WERI-Rb-1 (cell line): Measurements from ENCODE around the gene FOXJ1.

ENCODE experiments used
- DNase-seq: peaks from one replicate; pipeline ENCODE4 v3.0.0-alpha.2; 2020
- H3K27ac ChIP-seq: fragments of 250-450 bp; sonication (Bioruptor Pico); 2 replicates; pipeline ENCODE4 v1.5.1; 2020; ENCODE audit warnings: mild to moderate bottlenecking, moderate library complexity
- H3K27me3 ChIP-seq: fragments of 250-450 bp; sonication (Bioruptor Pico); 2 replicates; pipeline ENCODE4 v1.5.1; 2021; ENCODE audit warnings: mild to moderate bottlenecking, low read depth, moderate library complexity; ENCODE audit not compliant: insufficient read depth, severe bottlenecking
- H3K36me3 ChIP-seq: fragments of 250-450 bp; sonication (Bioruptor Pico); 2 replicates; pipeline ENCODE4 v1.5.1; 2020; ENCODE audit warnings: mild to moderate bottlenecking, moderate library complexity
- H3K4me3 ChIP-seq: 2 replicates; pipeline ENCODE4 v1.5.1; 2011; ENCODE audit warnings: low read depth, mild to moderate bottlenecking, control low read depth, low read length
- H3K9me3 ChIP-seq: fragments of 250-450 bp; sonication (Bioruptor Pico); 2 replicates; pipeline ENCODE4 v1.5.1; 2021; ENCODE audit warnings: mild to moderate bottlenecking, moderate library complexity; ENCODE audit not compliant: severe bottlenecking
- TF ChIP-seq, protein P1 (sequence below): IDR thresholded peaks from 2 replicates; pipeline ENCODE4 v1.5.1; 2011; ENCODE audit warnings: low read depth, mild to moderate bottlenecking, control low read depth, inconsistent platforms, low read length

Gene FOXJ1

DNA sequence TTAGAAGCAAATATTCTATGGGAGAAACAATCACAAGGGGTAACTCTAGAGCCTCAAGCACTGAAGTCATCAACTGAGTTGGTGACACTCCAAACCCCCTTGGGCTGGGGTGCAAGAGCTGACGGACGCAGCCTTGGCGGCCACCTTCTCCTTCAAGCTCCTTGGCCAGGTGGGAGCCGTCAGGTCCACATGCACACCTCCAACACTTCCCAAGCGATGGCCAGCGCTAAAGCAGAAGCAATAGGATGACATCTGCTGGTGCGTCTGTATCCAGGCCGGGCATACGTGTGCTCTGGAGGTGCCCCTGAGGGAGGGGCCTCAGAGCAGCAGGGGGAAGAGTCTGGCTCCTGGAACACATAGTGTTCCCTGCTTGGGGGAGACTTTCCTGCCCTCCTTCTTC lies 12.2 kb upstream of the FOXJ1 start:
- peak; percentile 63 for DNase-seq
- H3K9me3 ChIP-seq: no peaks in the 10 kb centered on the region
- H3K4me3 ChIP-seq: no peak overlapping the region
- TF ChIP-seq, protein P1, sequence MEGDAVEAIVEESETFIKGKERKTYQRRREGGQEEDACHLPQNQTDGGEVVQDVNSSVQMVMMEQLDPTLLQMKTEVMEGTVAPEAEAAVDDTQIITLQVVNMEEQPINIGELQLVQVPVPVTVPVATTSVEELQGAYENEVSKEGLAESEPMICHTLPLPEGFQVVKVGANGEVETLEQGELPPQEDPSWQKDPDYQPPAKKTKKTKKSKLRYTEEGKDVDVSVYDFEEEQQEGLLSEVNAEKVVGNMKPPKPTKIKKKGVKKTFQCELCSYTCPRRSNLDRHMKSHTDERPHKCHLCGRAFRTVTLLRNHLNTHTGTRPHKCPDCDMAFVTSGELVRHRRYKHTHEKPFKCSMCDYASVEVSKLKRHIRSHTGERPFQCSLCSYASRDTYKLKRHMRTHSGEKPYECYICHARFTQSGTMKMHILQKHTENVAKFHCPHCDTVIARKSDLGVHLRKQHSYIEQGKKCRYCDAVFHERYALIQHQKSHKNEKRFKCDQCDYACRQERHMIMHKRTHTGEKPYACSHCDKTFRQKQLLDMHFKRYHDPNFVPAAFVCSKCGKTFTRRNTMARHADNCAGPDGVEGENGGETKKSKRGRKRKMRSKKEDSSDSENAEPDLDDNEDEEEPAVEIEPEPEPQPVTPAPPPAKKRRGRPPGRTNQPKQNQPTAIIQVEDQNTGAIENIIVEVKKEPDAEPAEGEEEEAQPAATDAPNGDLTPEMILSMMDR: 0 out of 2 replicates have a peak, but pooled peaks have one; percentile 27
- H3K36me3 ChIP-seq: peaks cover 27% of the 10 kb centered on the region
- peak overlapping the region; percentile 82 for H3K27ac ChIP-seq
- no peaks in the 10 kb centered on the region for H3K27me3 ChIP-seq

DNA sequence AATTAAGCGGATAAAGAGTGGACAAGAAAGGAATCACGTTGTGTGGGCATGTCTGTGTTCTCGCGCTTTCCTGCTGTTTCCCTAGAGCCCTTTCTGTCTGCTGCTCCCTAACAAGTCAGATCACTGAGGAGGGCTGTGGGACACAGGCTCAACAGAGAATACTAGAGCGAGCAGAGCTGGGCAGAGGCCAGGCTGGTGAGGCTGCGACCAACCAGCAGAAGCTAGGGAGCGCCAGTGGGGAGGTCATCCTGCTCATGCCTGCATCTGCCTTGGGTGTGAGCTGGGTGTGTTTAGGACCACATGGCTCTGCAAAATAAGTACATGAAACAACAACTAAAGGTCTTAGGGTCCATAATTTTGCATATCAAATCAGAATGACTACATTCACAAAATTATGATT lies 11.5 kb upstream of the FOXJ1 start:
- Histone ChIP-seq H3K27ac (no peak overlapping the region; the same call in 1 of the 2 replicates), H3K36me3 (peaks cover 24% of the 10 kb centered on the region), H3K9me3 (no peaks in the 10 kb centered on the region), H3K27me3 (no peaks in the 10 kb centered on the region), H3K4me3 (no peak overlapping the region)
- TF ChIP-seq, protein P1: peak; percentile 34; the same call in 1 of the 2 replicates
- DNase-seq: no peak

DNA sequence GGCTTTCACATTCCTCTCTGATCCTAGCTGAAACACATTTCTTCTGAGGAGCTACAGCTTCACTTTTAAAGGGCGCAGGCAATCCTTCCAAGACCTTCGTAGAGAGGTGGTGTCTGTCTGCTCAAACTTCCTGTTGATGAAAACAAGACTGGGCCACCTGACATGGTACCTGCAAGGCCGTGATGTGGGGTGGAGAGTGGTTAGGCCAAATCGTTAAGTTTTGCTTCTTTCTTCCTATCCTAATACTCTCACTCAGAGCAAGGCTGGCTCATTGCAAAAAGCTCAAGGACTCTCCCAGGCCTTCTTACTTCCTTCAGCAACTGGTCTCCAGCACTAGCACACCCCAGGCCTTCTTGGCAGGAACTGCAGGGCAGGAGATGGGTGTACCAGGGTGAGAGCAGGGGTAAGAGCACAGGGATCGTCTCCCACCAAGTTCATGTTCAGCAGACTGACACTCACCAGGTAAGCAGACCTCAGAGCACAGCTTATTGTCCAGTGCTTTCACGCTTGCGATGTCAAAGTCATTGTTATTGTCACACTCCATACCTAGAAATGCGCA lies 10.9 kb upstream of the FOXJ1 start:
- no peak overlapping the region for H3K27ac ChIP-seq
- H3K9me3 ChIP-seq: no peaks in the 10 kb centered on the region
- H3K36me3 ChIP-seq: peaks cover 24% of the 10 kb centered on the region
- H3K27me3 ChIP-seq: no peaks in the 10 kb centered on the region
- no peak overlapping the region for H3K4me3 ChIP-seq
- TF ChIP-seq, protein P1: no peak
- DNase-seq: no peak

DNA sequence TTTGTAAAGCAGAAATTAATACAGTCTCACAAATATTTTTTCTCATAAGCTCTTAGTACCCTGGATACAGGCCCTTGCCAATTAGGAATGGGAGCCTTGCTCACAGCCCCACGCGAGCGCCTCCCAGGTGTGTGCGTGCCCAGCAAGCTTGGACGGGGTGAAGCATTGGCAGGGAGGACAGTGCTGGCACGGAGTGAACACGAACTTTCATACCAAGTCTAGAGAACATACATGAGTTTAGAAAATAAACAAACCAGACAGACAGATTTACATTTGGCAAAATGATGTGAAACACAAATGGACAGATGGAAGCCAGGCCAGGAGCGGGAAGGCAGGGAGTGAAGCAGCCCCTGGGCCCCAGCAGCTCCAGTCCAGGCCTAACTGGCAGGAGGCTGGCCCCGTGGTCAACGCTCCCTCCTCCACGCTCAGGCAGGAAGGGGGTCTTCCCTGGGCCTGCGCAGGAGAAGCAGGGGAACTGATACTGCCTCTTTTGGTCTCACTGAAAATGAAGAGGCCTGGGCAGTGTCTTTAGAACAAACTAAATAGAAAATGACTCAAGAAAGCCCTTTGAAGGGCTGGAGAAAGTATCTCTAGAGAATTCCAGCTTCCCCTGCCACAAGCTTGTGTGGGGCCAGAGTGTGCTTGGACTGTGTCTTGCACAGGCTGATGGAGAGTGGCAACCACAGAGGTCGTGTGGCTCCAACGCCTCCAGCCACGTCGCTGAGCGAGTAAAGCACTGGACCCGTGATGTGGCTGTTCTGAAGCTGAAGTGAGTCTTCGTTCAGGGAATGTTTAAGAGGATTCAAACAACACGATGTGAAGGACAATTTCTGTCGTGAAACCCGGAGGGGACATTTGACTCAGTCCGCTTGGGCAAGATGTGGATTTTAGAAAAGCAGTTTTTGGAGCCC lies 9.9 kb upstream of the FOXJ1 start:
- Histone ChIP-seq H3K9me3 (no peaks in the 10 kb centered on the region), H3K27me3 (no peaks in the 10 kb centered on the region), H3K27ac (no peak overlapping the region), H3K36me3 (peaks cover 24% of the 10 kb centered on the region), H3K4me3 (no peak overlapping the region)
- TF ChIP-seq, protein P1: no peak
- no peak for DNase-seq

DNA sequence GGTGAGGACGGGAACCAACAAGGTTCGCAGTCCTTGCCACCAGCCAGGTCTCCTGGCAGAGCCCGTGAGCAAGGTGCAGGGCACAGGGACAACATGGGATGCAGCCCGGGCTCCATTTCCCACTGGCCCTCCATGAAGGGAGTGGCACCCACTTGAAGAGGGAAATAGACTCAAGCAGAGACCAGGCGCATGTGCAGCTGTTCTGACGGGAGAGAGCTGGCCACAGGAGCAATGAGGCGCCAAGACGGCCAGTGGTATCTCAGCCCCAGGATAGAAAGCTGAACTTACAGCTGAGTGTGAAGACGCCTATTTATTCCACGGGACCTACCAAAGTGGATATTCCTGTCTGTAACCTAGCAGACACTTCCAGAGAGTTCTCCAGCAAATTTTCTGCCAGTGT lies 8.2 kb upstream of the FOXJ1 start:
- peaks cover 19% of the 10 kb centered on the region for H3K36me3 ChIP-seq
- no peak overlapping the region for H3K4me3 ChIP-seq
- TF ChIP-seq, protein P1: no peak
- no peaks in the 10 kb centered on the region for H3K27me3 ChIP-seq
- H3K27ac ChIP-seq: no peak overlapping the region
- H3K9me3 ChIP-seq: no peaks in the 10 kb centered on the region
- DNase-seq: no peak

DNA sequence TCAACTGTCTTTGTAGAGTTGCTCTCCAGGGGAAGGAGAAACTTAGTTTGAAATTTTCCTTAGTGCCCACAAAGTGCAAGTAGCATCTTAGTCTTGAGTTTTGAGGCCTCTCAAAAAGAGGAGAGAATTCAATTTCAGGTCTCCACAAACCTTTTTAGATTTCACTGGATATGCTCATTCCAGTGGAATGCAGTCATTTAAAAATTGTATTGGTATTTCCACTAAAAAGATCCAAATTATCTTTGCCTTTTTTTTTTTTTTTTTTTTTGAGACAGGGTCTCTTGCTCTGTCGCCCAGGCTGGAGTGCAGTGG lies 6.9 kb upstream of the FOXJ1 start:
- DNase-seq: no peak
- Histone ChIP-seq H3K27ac (no peak overlapping the region), H3K4me3 (no peak overlapping the region), H3K27me3 (no peaks in the 10 kb centered on the region), H3K9me3 (no peaks in the 10 kb centered on the region), H3K36me3 (peaks cover 19% of the 10 kb centered on the region)
- TF ChIP-seq, protein P1: no peak
